ENCODE results near the gene CRABP1.

DNA sequence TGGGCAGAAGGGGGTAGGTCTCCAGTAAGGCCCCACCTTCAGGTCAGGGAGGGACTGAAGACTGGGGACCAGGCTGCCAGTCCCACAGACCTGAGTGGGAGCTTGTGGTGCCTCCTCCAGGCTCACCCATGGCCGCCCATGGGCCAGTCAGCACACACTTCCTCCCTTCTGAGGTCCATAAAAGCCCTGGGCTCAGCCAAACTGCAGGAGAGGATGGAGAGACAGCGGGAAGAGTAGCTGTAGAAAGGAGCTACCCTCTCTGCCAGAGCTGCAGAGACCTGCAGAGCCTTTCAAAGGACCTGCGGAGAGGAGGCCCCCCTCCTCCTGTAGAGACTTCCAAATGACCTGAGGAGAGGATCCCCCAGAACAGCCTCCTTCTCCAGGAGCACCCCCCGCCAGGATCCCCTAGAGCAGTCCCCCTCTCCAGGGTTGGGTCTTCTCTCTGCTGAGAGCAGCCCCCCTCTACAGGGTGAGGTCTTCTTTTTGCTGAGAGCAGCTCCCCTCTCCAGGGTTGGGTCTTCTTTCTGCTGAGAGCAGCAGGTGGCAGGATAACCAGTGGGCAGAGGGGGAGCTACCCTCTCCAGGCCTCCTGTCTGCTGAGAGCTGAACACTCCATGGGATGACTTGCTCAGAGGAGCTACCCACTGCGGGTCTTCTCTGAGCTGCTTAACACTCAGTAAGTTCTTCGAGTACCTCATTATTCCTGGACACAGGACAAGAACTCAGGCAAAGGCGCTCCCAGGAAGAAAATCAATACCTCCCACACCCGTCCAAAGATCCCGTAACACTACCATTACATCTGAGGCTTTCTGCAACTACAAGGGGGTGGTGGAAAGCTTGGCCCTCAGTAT lies 35.7 kb upstream of the CRABP1 start:
- TF ChIP-seq, protein P1, sequence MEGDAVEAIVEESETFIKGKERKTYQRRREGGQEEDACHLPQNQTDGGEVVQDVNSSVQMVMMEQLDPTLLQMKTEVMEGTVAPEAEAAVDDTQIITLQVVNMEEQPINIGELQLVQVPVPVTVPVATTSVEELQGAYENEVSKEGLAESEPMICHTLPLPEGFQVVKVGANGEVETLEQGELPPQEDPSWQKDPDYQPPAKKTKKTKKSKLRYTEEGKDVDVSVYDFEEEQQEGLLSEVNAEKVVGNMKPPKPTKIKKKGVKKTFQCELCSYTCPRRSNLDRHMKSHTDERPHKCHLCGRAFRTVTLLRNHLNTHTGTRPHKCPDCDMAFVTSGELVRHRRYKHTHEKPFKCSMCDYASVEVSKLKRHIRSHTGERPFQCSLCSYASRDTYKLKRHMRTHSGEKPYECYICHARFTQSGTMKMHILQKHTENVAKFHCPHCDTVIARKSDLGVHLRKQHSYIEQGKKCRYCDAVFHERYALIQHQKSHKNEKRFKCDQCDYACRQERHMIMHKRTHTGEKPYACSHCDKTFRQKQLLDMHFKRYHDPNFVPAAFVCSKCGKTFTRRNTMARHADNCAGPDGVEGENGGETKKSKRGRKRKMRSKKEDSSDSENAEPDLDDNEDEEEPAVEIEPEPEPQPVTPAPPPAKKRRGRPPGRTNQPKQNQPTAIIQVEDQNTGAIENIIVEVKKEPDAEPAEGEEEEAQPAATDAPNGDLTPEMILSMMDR (IDR thresholded peaks at IDR 0.05) = no peak
- no peak for TF ChIP-seq POLR2A (IDR thresholded peaks at IDR 0.05)
